Kidney tubule cell (primary cell): ENCODE measurements around the gene ARID3C.

Experiments used
- DNase-seq: peaks from one replicate; pipeline ENCODE4 v3.0.0-alpha.2; 2018; ENCODE audit warnings: low spot score

Gene ARID3C

GRCh38 chr9:34627716-34628655 lies 880 bp downstream of the ARID3C start:
- no peak for DNase-seq

GRCh38 chr9:34625186-34625486 lies 3.7 kb downstream of the ARID3C start:
- DNase-seq, result no peak

- no peak for DNase-seq
Observed at GRCh38 chr9:34624475-34625185, 4.2 kb downstream of the ARID3C start.

- DNase-seq, result no peak
Observed at GRCh38 chr9:34623374-34624235, 5.3 kb downstream of the ARID3C start.

- DNase-seq, result peak; percentile 93
Observed at GRCh38 chr9:34620061-34620994, 8.5 kb downstream of the ARID3C start, which contains the start of gene DCTN3. Gene DCTN3 (minus strand): TSS chr9:34620495. CDS start chr9:34620464, 31 bp downstream.

GRCh38 chr9:34615132-34615531 lies 13.7 kb downstream of the ARID3C start:
- no peak for DNase-seq

GRCh38 chr9:34612788-34613390 lies 16.0 kb downstream of the ARID3C start:
- peak; percentile 74 for DNase-seq

GRCh38 chr9:34611811-34612787 lies 16.8 kb downstream of the ARID3C start, which contains the start of gene RPP25L:
Gene RPP25L (minus strand): TSS chr9:34612097. CDS start chr9:34611296, 801 bp downstream.
- peak; percentile 86 for DNase-seq

GRCh38 chr9:34611251-34611810 lies 17.5 kb downstream of the ARID3C start:
- DNase-seq, result no peak

GRCh38 chr9:34610434-34611206 lies 18.2 kb downstream of the ARID3C start:
- DNase-seq, result no peak

GRCh38 chr9:34607331-34607730 lies 21.5 kb downstream of the ARID3C start:
- no peak for DNase-seq

GRCh38 chr9:34606905-34607304 lies 22.0 kb downstream of the ARID3C start:
- DNase-seq, result no peak

- no peak for DNase-seq
Observed at GRCh38 chr9:34606190-34606589, 22.7 kb downstream of the ARID3C start.

- peak; percentile 72 for DNase-seq
Observed at GRCh38 chr9:34603610-34604231, 25.1 kb downstream of the ARID3C start.

- DNase-seq, result no peak
Observed at GRCh38 chr9:34601937-34602573, 26.8 kb downstream of the ARID3C start.

- DNase-seq, result peak; percentile 27
Observed at GRCh38 chr9:34600908-34601307, 28.0 kb downstream of the ARID3C start.

- no peak for DNase-seq
Observed at GRCh38 chr9:34599546-34599945, 29.3 kb downstream of the ARID3C start.
